ENCODE data around the gene PMS1.

DNA sequence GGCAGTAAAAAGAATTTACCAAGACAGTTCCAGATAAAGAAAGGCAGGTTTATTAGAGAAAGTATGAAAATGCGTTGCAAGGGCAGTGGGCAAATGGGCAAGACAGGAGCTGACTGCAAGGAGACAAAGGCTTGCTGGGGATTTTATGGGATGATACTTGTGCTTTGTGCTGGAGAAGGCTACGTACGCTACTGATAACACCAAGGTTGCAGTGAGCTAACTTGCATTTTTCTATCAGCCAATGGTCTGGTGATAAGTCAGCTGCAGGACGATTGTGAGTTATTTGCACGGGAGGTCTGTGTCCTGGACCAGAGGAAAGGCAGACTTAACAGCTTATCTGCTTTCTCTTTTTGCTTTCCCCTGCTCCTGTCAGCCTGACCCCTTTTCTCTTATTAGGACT is 116.5 kb downstream of the PMS1 start:
- TF ChIP-seq, protein P1, sequence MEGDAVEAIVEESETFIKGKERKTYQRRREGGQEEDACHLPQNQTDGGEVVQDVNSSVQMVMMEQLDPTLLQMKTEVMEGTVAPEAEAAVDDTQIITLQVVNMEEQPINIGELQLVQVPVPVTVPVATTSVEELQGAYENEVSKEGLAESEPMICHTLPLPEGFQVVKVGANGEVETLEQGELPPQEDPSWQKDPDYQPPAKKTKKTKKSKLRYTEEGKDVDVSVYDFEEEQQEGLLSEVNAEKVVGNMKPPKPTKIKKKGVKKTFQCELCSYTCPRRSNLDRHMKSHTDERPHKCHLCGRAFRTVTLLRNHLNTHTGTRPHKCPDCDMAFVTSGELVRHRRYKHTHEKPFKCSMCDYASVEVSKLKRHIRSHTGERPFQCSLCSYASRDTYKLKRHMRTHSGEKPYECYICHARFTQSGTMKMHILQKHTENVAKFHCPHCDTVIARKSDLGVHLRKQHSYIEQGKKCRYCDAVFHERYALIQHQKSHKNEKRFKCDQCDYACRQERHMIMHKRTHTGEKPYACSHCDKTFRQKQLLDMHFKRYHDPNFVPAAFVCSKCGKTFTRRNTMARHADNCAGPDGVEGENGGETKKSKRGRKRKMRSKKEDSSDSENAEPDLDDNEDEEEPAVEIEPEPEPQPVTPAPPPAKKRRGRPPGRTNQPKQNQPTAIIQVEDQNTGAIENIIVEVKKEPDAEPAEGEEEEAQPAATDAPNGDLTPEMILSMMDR (IDR thresholded peaks at IDR 0.05) = no peak
- no peak for TF ChIP-seq EZH2 (IDR thresholded peaks at IDR 0.05; ENCODE audit: borderline replicate concordance, insufficient read depth, low read depth, low read length, poor library complexity, severe bottlenecking)
